ENCODE measurements around the gene CCL27.
A peak's percentile ranks its signal among the peaks of the same experiment; 100 is the strongest.

CCL27 gene

DNA sequence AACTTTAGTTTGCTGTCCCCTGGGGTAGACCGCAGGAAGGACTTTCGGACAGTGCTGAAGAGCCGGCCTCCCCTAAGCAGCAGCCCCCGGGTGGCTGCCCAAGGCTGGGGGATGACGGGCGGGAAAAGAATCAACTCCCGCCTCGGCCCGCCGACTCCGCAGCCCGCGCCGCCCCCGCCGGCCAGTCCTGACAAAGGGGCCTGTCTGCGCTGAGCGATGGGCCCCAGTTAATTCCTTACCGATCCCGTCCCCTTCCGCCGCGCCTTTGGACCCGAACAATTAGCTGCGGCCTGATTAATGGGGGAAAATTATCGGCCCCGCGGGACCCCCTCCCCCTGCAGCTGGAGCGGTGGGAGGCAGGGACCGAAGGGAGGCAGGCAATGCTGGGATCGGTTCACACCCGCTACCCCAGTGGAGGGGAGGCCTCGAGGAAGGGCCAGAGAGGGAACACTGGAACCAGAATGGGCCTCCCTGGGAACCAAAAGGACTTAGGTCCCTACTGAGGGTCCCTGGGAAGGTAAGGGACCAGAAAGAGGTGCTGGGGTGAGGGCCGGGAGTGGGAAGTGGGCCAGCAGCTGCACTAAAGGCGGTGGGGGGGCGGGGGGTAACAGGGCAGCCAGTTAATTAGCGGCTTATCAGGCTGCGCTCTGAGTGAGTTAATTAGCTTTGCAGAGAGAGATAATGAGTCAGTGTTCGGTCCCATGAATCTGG lies 37.8 kb downstream of the CCL27 start:
- DNase-seq, result no peak

DNA sequence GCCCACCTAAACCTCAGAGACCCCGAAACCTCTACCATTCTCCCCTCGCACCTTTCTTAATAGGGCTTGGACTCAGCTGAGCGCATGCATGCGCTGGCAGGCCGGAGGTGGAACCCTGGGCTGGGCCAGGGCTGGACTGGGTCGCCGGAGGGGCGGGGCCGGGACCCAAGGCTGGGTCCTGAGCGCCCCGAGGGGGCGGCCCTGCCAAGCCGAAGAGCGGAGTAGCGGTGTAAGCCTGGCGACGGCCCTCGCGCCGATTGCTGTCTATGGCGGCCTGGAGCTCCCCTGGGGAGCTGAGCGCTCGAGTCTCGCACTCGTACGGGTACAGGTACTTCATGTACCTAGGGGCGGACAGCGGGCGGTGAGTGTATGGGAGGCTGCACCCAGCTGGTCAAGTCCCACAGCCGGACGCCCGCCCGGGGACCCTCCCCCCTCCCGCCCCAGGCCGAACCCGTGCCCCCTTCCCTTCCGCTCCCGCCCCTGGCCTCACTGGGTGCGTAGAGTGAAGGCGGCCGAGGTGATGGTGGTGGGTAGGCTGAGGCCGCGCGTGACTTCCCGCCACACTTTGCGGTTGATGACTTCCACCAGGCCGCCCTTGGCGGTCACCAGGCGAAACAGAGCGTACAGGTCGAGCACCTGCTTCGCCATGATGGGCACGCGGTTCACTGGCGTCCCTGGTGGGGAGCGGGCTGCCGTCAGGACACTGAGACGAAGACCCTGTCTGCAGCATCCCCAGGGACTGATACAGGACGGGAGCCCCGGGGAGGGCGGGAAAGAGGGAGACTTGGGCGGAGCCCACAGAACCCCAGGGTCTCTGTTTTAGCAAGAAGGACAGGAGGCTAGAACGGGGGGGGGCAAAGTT lies 38.9 kb downstream of the CCL27 start:
- no peak for DNase-seq

DNA sequence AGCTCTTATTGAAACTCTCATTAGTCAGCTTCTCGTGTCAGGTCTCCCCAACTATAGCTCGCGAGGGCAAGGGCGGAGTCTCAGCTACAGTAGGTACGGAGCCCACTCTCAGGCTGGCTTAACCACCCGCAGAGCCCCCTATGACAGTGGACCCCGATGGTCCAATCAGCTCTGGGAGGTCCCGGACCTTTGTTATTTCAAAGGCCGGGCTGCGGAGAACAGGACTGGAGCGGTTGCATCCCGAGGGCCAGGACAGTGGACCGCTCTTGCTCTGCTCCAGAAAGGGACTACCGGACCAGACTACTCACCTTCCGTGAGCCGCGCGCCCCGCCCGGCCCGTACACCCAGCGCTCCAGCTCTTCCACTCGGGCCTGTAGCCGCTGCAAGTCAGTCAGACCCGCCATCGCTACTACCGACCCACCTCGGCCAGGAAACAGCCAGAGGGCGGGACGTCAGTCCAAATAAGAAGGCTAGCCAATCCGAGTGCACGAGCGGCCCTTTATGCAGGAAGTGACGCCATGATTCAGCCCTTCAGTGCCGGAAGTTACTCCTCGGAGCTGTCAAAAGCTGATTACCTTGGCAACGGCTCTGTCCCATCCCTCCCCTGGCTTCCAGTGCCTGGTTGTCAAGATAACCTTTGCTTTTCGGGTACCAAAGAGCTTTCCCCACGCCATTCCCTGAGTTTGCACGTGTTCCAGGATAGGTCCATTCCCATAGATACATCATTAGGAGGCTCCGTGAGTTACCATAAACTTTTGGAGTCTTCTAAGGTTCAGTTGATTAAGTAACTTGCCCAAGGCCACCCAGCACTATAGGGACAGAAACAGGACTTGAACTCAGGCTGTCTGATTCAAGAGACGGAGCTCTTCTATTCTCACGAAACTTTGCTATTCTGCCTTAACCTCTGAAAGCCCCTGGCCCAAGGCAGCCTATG lies 42.1 kb downstream of the CCL27 start, which contains the start of gene DCTN3:
Gene DCTN3 (minus strand): TSS at position 435 of the 934 bp plus-strand sequence. CDS start 31 bp downstream, at position 404.
- peak; percentile 92 for DNase-seq

DNA sequence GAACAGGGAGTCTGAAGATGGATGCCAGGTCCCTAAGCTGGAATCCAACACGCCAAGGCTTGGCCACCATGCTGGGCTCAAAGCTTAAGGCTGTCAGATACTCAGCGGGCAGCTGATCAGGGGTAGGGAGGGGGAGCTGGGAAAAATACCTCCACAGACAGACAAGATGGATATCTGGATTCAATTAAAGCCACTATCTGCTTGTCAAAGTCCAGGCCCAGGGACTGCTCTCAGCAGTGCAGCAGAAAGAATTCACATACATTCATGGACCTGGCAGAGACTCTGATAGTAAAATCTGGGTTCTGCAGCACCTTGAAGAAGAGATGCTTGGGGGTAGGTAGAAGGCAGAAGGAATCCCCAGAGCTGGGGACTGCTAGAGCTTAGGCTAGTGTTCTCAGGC lies 47.3 kb downstream of the CCL27 start:
- DNase-seq, result no peak

DNA sequence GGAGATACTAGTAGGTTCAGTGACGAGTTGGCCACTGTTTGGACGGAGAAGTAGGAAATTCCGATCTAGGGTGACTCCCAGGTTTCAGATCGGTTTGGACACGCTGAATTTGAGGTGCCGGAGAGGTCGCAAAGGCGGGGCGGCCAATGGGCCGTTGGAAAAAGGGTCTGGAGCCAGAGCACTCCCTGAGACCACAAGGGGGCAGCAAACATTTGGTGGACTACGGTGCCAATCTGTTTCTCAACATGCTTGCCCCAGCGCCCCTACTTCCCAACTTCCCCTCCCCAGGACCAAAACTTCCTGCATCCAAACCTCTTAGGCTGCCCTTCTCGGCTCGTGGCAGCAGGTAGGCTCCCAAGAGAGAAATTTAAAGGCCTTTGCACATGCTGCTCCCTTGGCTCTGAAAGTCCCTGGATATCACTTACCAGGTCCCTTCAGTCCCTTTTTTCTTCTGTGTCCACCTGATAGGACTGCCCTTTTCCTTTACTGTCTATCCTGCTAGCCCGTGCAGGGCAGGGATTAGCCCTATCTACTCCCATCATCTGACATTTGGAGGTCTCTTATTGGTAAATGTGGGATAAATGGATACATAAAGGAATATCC lies 49.6 kb downstream of the CCL27 start:
- peak; percentile 79 for DNase-seq
